Memory B cell (primary cell): ENCODE data around the gene NAB2.
"Not testable (repeated sequence)": the region's sequence is repeated elsewhere in the genome, so short reads cannot be mapped to it uniquely, and the experiment has no call there.

ENCODE experiments used
- ATAC-seq: fragments of 150-1000 bp; cut with Tn5 transposase; 2 replicates; pipeline ENCODE4 v1.10.0; 2021; ENCODE audit warnings: low read depth, mild to moderate bottlenecking, moderate library complexity
- DNase-seq, 2 donors: peaks; one replicate each; pipeline ENCODE4 v3.0.0; 2022; ENCODE audit warnings: low spot score in 2 of 2
- H3K27ac Mint-ChIP-seq: one replicate; pipeline ENCODE4 v1.8.0; 2022; ENCODE audit warnings: mild to moderate bottlenecking, moderate library complexity, mixed read lengths
- H3K27me3 Mint-ChIP-seq: one replicate; pipeline ENCODE4 v1.8.0; 2022; ENCODE audit warnings: mixed read lengths
- H3K36me3 Mint-ChIP-seq: one replicate; pipeline ENCODE4 v1.8.0; 2022; ENCODE audit warnings: mild to moderate bottlenecking, mixed read lengths
- H3K4me1 Mint-ChIP-seq: one replicate; pipeline ENCODE4 v1.8.0; 2022; ENCODE audit warnings: mixed read lengths
- H3K4me3 Mint-ChIP-seq: one replicate; pipeline ENCODE4 v1.8.0; 2022; ENCODE audit warnings: mild to moderate bottlenecking, moderate library complexity, mixed read lengths
- H3K9me3 Mint-ChIP-seq: one replicate; pipeline ENCODE4 v1.8.0; 2022; ENCODE audit warnings: mixed read lengths

Gene NAB2

GRCh38 chr12:57053146-57053545 lies 35.8 kb upstream of the NAB2 start:
- not testable (repeated sequence) for H3K36me3 Mint-ChIP-seq, H3K27ac Mint-ChIP-seq, H3K4me3 Mint-ChIP-seq, H3K9me3 Mint-ChIP-seq, ATAC-seq, DNase-seq, H3K27me3 Mint-ChIP-seq
- peaks cover 14% of the 10 kb centered on the region for H3K4me1 Mint-ChIP-seq

- H3K27ac Mint-ChIP-seq, DNase-seq, ATAC-seq, H3K27me3 Mint-ChIP-seq, H3K36me3 Mint-ChIP-seq, H3K4me3 Mint-ChIP-seq, H3K9me3 Mint-ChIP-seq: not testable (repeated sequence)
- H3K4me1 Mint-ChIP-seq = peaks cover 21% of the 10 kb centered on the region
These were observed 35.0 kb upstream of the NAB2 start for GRCh38 chr12:57053901-57054300.

DNA sequence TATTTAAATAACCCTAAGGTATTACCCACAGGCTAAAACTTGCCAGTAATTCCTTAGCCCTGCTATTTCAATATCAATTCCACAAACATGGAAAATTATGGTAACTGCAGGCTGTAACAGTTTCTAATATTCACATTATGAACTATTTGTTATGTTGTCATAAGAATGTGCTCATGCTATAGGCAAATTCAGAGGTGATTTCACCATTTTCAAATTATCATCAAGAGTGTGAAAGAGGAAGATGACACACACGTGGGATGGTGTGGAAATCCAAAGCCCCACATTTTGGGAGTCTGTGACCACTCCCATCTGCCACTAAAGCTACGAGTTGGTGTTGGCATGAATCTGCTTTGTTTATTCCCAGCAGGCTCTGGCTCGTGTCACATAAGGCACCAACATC lies 33.1 kb upstream of the NAB2 start:
- Mint-ChIP-seq H3K9me3 (no peaks in the 10 kb centered on the region), H3K4me1 (peaks cover 21% of the 10 kb centered on the region), H3K27ac (no peak overlapping the region), H3K27me3 (no peaks in the 10 kb centered on the region), H3K4me3 (no peak overlapping the region), H3K36me3 (peaks cover 11% of the 10 kb centered on the region)
- DNase-seq (no peak), ATAC-seq (no peak)

DNA sequence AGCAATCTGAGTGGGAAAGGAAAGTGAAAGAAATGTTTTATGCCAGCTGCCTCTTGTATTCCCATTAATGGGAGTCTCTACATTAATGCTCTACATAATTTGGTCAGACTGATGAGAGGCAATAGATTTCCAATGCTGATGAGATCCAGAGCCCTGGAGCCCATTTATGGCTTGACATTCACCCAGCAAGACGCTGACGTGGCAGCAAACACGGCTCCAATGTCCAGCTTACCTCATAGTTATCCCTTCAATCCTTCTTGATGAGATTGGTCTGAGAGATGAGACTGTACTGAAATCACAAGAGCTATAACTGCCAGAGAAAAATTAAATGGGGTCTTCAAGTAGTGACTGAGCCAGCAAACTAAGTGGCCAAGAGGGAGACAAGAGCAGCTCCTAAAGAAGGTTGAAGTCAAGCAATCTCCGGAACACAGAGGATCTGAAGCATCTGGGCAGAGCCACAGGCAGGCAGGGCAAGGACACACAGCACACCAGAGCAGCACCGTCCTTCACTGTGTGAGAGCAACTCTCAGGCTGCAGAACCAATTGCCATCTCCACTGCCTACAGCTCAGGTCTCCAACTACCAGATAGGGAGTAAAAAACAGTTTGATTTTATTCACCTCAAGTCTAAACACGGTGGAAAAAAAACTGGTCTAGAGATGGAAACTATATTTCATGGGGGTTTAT lies 31.7 kb upstream of the NAB2 start:
- ATAC-seq = no peak
- no peaks in the 10 kb centered on the region for H3K9me3 Mint-ChIP-seq
- no peak for DNase-seq
- H3K27ac Mint-ChIP-seq = peak overlapping the region; percentile 45
- no peak overlapping the region for H3K4me3 Mint-ChIP-seq
- peaks cover 22% of the 10 kb centered on the region for H3K4me1 Mint-ChIP-seq
- no peaks in the 10 kb centered on the region for H3K27me3 Mint-ChIP-seq
- peaks cover 11% of the 10 kb centered on the region for H3K36me3 Mint-ChIP-seq

DNA sequence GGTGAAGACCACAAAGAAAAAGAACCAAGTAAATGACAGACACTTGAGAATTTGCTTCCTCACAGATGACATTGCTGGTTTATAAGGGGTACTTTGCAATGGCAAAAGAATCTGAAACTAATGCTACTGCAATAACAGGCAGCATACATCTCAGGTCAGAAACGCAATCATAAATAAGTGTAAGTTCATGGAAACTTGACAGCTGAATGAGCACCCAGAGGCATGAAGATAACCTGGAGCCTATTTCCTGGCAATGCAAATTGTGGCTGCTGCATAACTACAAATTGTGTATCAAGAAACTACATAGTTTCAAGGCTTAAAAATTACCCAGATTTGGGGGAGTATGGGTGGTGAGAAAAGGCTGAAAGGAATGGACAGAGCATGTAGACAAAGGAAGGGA lies 30.5 kb upstream of the NAB2 start:
- H3K36me3 Mint-ChIP-seq = peaks cover 11% of the 10 kb centered on the region

GRCh38 chr12:57063991-57064685 lies 24.8 kb upstream of the NAB2 start:
- Mint-ChIP-seq H3K36me3 (peaks cover 9% of the 10 kb centered on the region), H3K27me3 (no peaks in the 10 kb centered on the region), H3K9me3 (no peaks in the 10 kb centered on the region), H3K4me3 (peak overlapping the region; percentile 66), H3K4me1 (peaks cover 11% of the 10 kb centered on the region), H3K27ac (peak overlapping the region; percentile 93)
- DNase-seq (peak in 1 of 2 donors; percentile 61), ATAC-seq (peak; percentile 98)

More for the DNA sequence above, 30.5 kb upstream of the NAB2 start:
- Mint-ChIP-seq H3K27me3 (no peaks in the 10 kb centered on the region), H3K4me1 (peaks cover 22% of the 10 kb centered on the region), H3K4me3 (peak overlapping the region; percentile 63), H3K27ac (peak overlapping the region; percentile 53), H3K9me3 (no peaks in the 10 kb centered on the region)
- ATAC-seq (peak; percentile 76), DNase-seq (no peak)

DNA sequence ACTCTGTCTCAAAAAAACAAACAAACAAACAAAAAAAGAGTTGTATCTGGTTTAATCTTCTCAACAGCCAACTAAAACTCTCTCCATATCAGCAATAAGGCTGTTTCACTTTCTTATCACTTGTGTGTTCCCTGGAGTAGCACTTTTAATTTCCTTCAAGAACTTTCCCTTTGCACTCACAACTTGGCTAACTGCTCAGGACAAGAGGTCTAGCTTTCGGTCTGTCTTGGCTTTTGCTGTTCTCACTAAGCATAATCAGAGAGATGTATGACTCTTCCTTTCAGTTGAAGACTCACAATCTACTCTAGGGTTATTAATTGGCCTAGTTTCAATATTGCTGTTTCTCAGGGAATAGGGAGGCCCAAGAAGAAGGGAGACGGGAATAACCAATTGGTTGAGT lies 22.7 kb upstream of the NAB2 start:
- no peak overlapping the region for H3K4me3 Mint-ChIP-seq
- DNase-seq (no peak), ATAC-seq (no peak)
- H3K4me1 Mint-ChIP-seq = peaks cover 15% of the 10 kb centered on the region
- peak overlapping the region; percentile 93 for H3K27ac Mint-ChIP-seq
- H3K36me3 Mint-ChIP-seq = peaks cover 8% of the 10 kb centered on the region
- no peaks in the 10 kb centered on the region for H3K9me3 Mint-ChIP-seq
- H3K27me3 Mint-ChIP-seq = no peaks in the 10 kb centered on the region

GRCh38 chr12:57069523-57069922 lies 19.4 kb upstream of the NAB2 start:
- DNase-seq = peak in 1 of 2 donors; percentile 66
- Mint-ChIP-seq H3K4me3 (no peak overlapping the region), H3K27me3 (no peaks in the 10 kb centered on the region), H3K27ac (peak overlapping the region; percentile 25), H3K9me3 (no peaks in the 10 kb centered on the region), H3K36me3 (peaks cover 9% of the 10 kb centered on the region), H3K4me1 (peaks cover 20% of the 10 kb centered on the region)
- peak; percentile 98 for ATAC-seq

- H3K9me3 Mint-ChIP-seq = no peaks in the 10 kb centered on the region
- no peak for ATAC-seq
- no peaks in the 10 kb centered on the region for H3K27me3 Mint-ChIP-seq
- DNase-seq = no peak
- peaks cover 7% of the 10 kb centered on the region for H3K36me3 Mint-ChIP-seq
- H3K4me1 Mint-ChIP-seq = peaks cover 18% of the 10 kb centered on the region
- peak overlapping the region; percentile 71 for H3K27ac Mint-ChIP-seq
- H3K4me3 Mint-ChIP-seq = peak overlapping the region; percentile 81
These were observed 16.3 kb upstream of the NAB2 start for GRCh38 chr12:57072661-57073060.

DNA sequence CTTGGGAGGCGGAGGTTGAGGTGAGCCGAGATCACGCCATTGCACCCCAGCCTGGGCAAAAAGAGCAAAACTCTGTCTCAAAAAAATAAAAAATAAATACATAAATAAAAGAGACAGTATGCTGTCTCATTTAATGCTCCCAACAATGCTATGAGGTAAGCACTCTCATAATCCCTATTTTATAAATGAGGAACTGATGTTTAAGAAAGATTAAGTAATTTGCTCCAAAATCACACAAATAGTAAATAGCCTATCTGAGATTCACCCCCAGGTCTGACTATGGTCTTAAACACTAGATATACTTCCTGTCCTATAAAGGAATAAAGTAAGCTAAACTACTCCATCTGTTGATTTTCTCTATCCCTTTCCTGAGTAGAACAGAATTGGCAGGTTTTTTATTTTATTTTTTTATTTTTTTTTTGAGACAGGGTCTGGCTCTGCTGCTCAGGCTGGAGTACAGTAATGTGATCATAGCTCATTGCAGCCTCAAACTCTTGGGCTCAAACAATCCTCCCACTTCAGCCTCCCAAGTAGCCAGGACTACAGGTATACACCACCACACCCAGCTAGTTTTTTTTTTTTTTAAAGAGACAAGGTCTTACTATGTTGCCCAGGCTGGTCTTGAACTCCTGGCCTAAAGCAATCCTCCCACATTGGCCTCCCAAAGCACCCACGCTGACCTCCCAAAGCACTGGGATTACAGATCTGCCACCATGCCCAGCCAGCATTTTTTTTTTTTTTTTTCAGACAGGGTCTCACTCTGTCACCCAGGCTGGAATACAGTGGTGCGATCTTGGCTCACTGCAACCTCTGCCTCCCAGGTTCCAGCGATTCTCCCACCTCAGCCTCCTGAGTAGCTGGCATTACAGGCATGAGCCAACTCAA lies 15.1 kb upstream of the NAB2 start:
- Mint-ChIP-seq H3K27ac (peak overlapping the region; percentile 71), H3K4me3 (peak overlapping the region; percentile 65), H3K4me1 (peaks cover 21% of the 10 kb centered on the region)
- not testable (repeated sequence) for DNase-seq, H3K27me3 Mint-ChIP-seq, H3K36me3 Mint-ChIP-seq, ATAC-seq, H3K9me3 Mint-ChIP-seq

- Mint-ChIP-seq H3K27me3 (no peaks in the 10 kb centered on the region), H3K27ac (peak within 1 kb of the TSS; percentile 95), H3K9me3 (no peaks in the 10 kb centered on the region), H3K4me3 (peak within 1 kb of the TSS; percentile 88), H3K4me1 (peaks cover 4% of the 10 kb centered on the region), H3K36me3 (peaks cover 2% of the 10 kb centered on the region)
- peak; percentile 91 for ATAC-seq
- peak; percentile 76 to 94 for DNase-seq
These were observed 10.2 kb upstream of the NAB2 start, which contains the start of gene NEMP1 for GRCh38 chr12:57078519-57079404. Gene NEMP1, minus strand, starts transcription at chr12:57078791. Its CDS starts 46 bp downstream, at chr12:57078745.

DNA sequence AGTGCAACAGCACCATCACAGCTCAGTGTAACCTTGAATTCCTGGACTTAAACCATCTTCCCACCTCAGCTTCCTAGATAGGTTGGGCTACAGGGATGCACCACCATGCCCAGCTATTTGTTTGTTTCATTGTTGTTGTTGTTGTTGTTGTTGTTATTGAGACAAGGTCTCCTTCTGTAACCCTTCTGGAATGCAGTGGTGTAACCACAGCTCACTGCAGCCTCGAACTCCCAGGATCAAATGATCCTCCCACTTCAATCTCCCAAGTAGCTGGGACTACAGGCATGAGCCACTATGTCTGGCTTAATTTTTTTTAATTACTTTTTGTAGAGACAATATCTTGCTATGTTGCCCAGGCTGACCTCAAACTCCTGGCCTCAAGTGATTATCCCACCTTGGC lies 9.1 kb upstream of the NAB2 start:
- Mint-ChIP-seq H3K36me3 (peaks cover 2% of the 10 kb centered on the region), H3K27me3 (no peaks in the 10 kb centered on the region), H3K4me1 (peaks cover 4% of the 10 kb centered on the region), H3K4me3 (peak overlapping the region; percentile 52), H3K27ac (no peak overlapping the region), H3K9me3 (no peaks in the 10 kb centered on the region)
- DNase-seq (no peak), ATAC-seq (no peak)

DNA sequence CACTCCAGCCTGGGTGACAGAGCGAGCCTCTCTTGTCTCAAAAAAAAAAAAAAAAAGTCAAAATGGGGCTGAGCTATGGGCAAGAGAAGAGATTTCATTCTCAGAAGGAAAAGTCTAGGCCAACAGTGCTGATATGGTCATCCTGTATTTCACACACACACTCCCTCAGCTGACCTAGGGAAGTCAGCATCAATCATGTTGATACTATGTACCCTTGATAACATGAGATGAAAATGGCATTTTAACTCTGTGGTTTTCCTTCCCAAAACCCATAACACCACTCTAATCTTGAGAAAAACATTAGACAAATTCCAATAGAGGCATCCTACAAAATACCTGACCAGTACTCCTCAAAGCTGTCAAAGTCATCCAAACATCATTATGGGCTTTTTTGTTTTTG lies 8.1 kb upstream of the NAB2 start:
- DNase-seq = no peak
- Mint-ChIP-seq H3K27me3 (no peaks in the 10 kb centered on the region), H3K9me3 (no peaks in the 10 kb centered on the region), H3K36me3 (peaks cover 2% of the 10 kb centered on the region), H3K4me3 (no peak overlapping the region), H3K27ac (no peak overlapping the region), H3K4me1 (peaks cover 11% of the 10 kb centered on the region)
- no peak for ATAC-seq
